HepG2 (cell line): Measurements from ENCODE around the gene ATP2A2. TPM values are rescaled to one million over a fixed set of nuclear protein-coding genes. Genes with fewer than 3 reads are reported as not detected.

Source experiments
- ARID2 ChIP-seq: sonication (generic); formaldehyde crosslinking; IDR thresholded peaks from 2 replicates; pipeline ENCODE4 v1.8.1; 2022; ENCODE audit warnings: mild to moderate bottlenecking, missing genetic modification reagents, borderline replicate concordance
- ATF7 ChIP-seq, 2 experiments: fragments of 450-650 bp in 1 of 2; sonication (generic) in 1 of 2; formaldehyde crosslinking in 1 of 2; IDR thresholded peaks; 2 replicates each; pipeline versions ENCODE4 v1.4.0 to v1.6.1; 2016 to 2020; ENCODE audit warnings: antibody characterized with exemption in 1 of 2, mild to moderate bottlenecking in 1 of 2, missing genetic modification reagents in 1 of 2
- BCL3 ChIP-seq: sonication (generic); formaldehyde crosslinking; IDR thresholded peaks from 2 replicates; pipeline ENCODE4 v1.5.1; 2020; ENCODE audit warnings: mild to moderate bottlenecking, missing genetic modification reagents, moderate library complexity
- CHCHD3 ChIP-seq: sonication (generic); formaldehyde crosslinking; IDR thresholded peaks from 2 replicates; pipeline ENCODE4 v1.8.0; 2022; ENCODE audit warnings: mild to moderate bottlenecking, missing genetic modification reagents, moderate library complexity
- DR1 ChIP-seq: sonication (generic); formaldehyde crosslinking; IDR thresholded peaks from 2 replicates; pipeline ENCODE4 v1.8.0; 2021; ENCODE audit warnings: mild to moderate bottlenecking, missing genetic modification reagents, inconsistent platforms
- FOXA1 ChIP-seq, 2 experiments: fragments of 450-650 bp in 1 of 2; sonication (generic) in 1 of 2; formaldehyde crosslinking in 1 of 2; IDR thresholded peaks; 2 replicates each; pipeline versions ENCODE4 v1.4.0 to v1.6.1; 2016 to 2020; ENCODE audit warnings: missing genetic modification reagents in 1 of 2
- FOXM1 ChIP-seq: sonication (generic); formaldehyde crosslinking; IDR thresholded peaks from 2 replicates; pipeline ENCODE4 v1.5.0; 2020; ENCODE audit warnings: missing genetic modification reagents
- KMT2A ChIP-seq: sonication (generic); formaldehyde crosslinking; IDR thresholded peaks from 2 replicates; pipeline ENCODE4 v1.4.0; 2020; ENCODE audit warnings: missing genetic modification reagents
- MAFK ChIP-seq, 2 experiments: IDR thresholded peaks in 1 of 2; conservative IDR thresholded peaks in 1 of 2; 2 replicates each; pipeline ENCODE4 v1.6.1; 2011; ENCODE audit warnings: improper control_type of control experiment in 2 of 2, low read length in 2 of 2
- MEF2D ChIP-seq: sonication (generic); formaldehyde crosslinking; IDR thresholded peaks from 2 replicates; pipeline ENCODE4 v1.5.1; 2020; ENCODE audit warnings: mild to moderate bottlenecking, missing genetic modification reagents
- MTA3 ChIP-seq: sonication (generic); formaldehyde crosslinking; IDR thresholded peaks from 2 replicates; pipeline ENCODE4 v1.4.0; 2020; ENCODE audit warnings: missing genetic modification reagents
- MXI1 ChIP-seq: IDR thresholded peaks from 3 replicates; pipeline ENCODE4 v1.6.1; 2012; ENCODE audit warnings: low read depth, low read length, inconsistent platforms, borderline replicate concordance
- MZF1 ChIP-seq: sonication (generic); formaldehyde crosslinking; IDR thresholded peaks from 2 replicates; pipeline ENCODE4 v1.8.1; 2023; ENCODE audit warnings: mild to moderate bottlenecking, missing genetic modification reagents, borderline replicate concordance
- PRDM4 ChIP-seq: sonication (generic); formaldehyde crosslinking; IDR thresholded peaks from 2 replicates; pipeline ENCODE4 v1.9.0; 2021; ENCODE audit warnings: missing genetic modification reagents, borderline replicate concordance
- SSRP1 ChIP-seq: IDR thresholded peaks from 2 replicates; pipeline ENCODE4 v1.6.1; 2016; ENCODE audit warnings: control low read depth
- TCF12 ChIP-seq, 2 experiments: fragments of 450-650 bp in 1 of 2; sonication (generic) in 1 of 2; formaldehyde crosslinking in 1 of 2; IDR thresholded peaks; 2 replicates each; pipeline versions ENCODE4 v1.6.1 to v1.8.0; 2017 to 2022; ENCODE audit warnings: antibody characterized with exemption in 1 of 2, mild to moderate bottlenecking in 1 of 2, missing genetic modification reagents in 1 of 2, moderate library complexity in 1 of 2
- ZMAT3 ChIP-seq: sonication (generic); formaldehyde crosslinking; conservative IDR thresholded peaks from 2 replicates; pipeline ENCODE4 v1.7.0; 2021; ENCODE audit warnings: missing genetic modification reagents
- ZNF101 ChIP-seq: sonication (generic); formaldehyde crosslinking; IDR thresholded peaks from 2 replicates; pipeline ENCODE4 v1.4.0; 2020; ENCODE audit warnings: mild to moderate bottlenecking, low read depth, missing genetic modification reagents, borderline replicate concordance
- ZNF567 ChIP-seq: sonication (generic); formaldehyde crosslinking; IDR thresholded peaks from 2 replicates; pipeline ENCODE4 v1.8.1; 2023; ENCODE audit warnings: mild to moderate bottlenecking, missing genetic modification reagents, borderline replicate concordance
- ZNF776 ChIP-seq: sonication (generic); formaldehyde crosslinking; IDR thresholded peaks from 2 replicates; pipeline ENCODE4 v1.4.0; 2020; ENCODE audit warnings: mild to moderate bottlenecking, missing genetic modification reagents
- ZNF784 ChIP-seq: sonication (generic); formaldehyde crosslinking; IDR thresholded peaks from 2 replicates; pipeline ENCODE4 v1.5.1; 2020; ENCODE audit warnings: missing genetic modification reagents, mild to moderate bottlenecking, borderline replicate concordance
- polyA plus RNA-seq, 8 experiments: library from polyadenylated mRNA; depleted of rRNA in 3 of 8; stranded (reverse) in 7 of 8; unstranded in 1 of 8; fragments of >200 nt; fragmentation: Illumina TruSeq in 4 of 8; extraction: Trizol in 4 of 8; gene quantifications; 2 replicates each; pipeline versions ENCODE4 v1.2.1 to v1.2.3, GENCODE V29; 2011 to 2016; ENCODE audit warnings: low read depth in 4 of 8, missing spikeins in 1 of 8, mixed read lengths in 1 of 8; ENCODE audit not compliant: insufficient read depth in 1 of 8
- total RNA-seq, 5 experiments: library from RNA; depleted of rRNA; stranded (reverse); fragments of >200 nt; fragmentation: Illumina TruSeq; extraction: Trizol; gene quantifications; 2 replicates each; pipeline ENCODE4 v1.2.3, GENCODE V29; 2016; ENCODE audit warnings: low read depth in 1 of 5
- TF ChIP-seq, protein P1 (sequence below): sonication (generic); formaldehyde crosslinking; IDR thresholded peaks from 2 replicates; pipeline ENCODE4 v1.5.0; 2020; ENCODE audit warnings: missing genetic modification reagents
- TF ChIP-seq, protein P2 (sequence below): sonication (generic); formaldehyde crosslinking; IDR thresholded peaks from 2 replicates; pipeline ENCODE4 v1.4.0; 2020; ENCODE audit warnings: mild to moderate bottlenecking, missing genetic modification reagents

ATP2A2 gene
- total and polyA plus RNA-seq, 2 of the 13 experiments (the other 11 are each of a cell fraction or from before 2014, with no cell fraction given), result 35.4 to 85.5 TPM

- no peak for TF ChIP-seq TCF12 (IDR thresholded peaks at IDR 0.05)
- no peak for TF ChIP-seq TCF12 (CRISPR knock-in tag; IDR thresholded peaks at IDR 0.05)
- TF ChIP-seq, protein P1, sequence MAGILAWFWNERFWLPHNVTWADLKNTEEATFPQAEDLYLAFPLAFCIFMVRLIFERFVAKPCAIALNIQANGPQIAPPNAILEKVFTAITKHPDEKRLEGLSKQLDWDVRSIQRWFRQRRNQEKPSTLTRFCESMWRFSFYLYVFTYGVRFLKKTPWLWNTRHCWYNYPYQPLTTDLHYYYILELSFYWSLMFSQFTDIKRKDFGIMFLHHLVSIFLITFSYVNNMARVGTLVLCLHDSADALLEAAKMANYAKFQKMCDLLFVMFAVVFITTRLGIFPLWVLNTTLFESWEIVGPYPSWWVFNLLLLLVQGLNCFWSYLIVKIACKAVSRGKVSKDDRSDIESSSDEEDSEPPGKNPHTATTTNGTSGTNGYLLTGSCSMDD (CRISPR knock-in tag), result no peak
- TF ChIP-seq CHCHD3 (CRISPR knock-in tag), result no peak
- no peak for TF ChIP-seq ZNF101
- TF ChIP-seq FOXA1 (IDR thresholded peaks at IDR 0.05), result no peak
- no peak for TF ChIP-seq FOXA1 (CRISPR knock-in tag; IDR thresholded peaks at IDR 0.05)
- no peak for TF ChIP-seq MTA3
- no peak for TF ChIP-seq ATF7 (IDR thresholded peaks at IDR 0.05)
- no peak for TF ChIP-seq ATF7 (CRISPR knock-in tag; IDR thresholded peaks at IDR 0.05)
- TF ChIP-seq ZNF567 (CRISPR knock-in tag), result no peak
- no peak for TF ChIP-seq MZF1
- TF ChIP-seq ARID2 (CRISPR knock-in tag), result no peak
- 0 out of 2 replicates have a peak, but pooled peaks have one; percentile 36 for TF ChIP-seq BCL3 (CRISPR knock-in tag)
- no peak for TF ChIP-seq MEF2D (CRISPR knock-in tag)
- no peak for TF ChIP-seq KMT2A (CRISPR knock-in tag)
- no peak for TF ChIP-seq FOXM1 (CRISPR knock-in tag)
- TF ChIP-seq ZNF776 (CRISPR knock-in tag), result no peak
- no peak for TF ChIP-seq DR1 (CRISPR knock-in tag)
- TF ChIP-seq ZNF784 (CRISPR knock-in tag), result no peak
- peak; percentile 63; the same call in 1 of the 2 replicates for TF ChIP-seq SSRP1 (CRISPR knock-in tag)
- no peak for TF ChIP-seq ZMAT3
- TF ChIP-seq, protein P2, sequence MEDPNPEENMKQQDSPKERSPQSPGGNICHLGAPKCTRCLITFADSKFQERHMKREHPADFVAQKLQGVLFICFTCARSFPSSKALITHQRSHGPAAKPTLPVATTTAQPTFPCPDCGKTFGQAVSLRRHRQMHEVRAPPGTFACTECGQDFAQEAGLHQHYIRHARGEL (CRISPR knock-in tag), result no peak
- no peak for TF ChIP-seq PRDM4
- TF ChIP-seq MXI1, result no peak
- TF ChIP-seq MAFK (conservative IDR thresholded peaks at IDR 0.05 in 1 of 2, IDR thresholded peaks at IDR 0.05 in 1 of 2; ENCODE audit: low read length in 2 of 2), result no peak
Measured at GRCh38 chr12:110344657-110345056, 63.6 kb downstream of the ATP2A2 start (continued).
